Medulla oblongata (tissue), 1 donor: ENCODE data around the gene BIN2.
"Not testable (repeated sequence)": the region's sequence is repeated elsewhere in the genome, so short reads cannot be mapped to it uniquely, and the experiment has no call there.

Experiments
- DNase-seq: peaks from one replicate; pipeline ENCODE4 v3.0.0-alpha.2; 2015; ENCODE audit errors: extremely low spot score

BIN2 gene

DNA sequence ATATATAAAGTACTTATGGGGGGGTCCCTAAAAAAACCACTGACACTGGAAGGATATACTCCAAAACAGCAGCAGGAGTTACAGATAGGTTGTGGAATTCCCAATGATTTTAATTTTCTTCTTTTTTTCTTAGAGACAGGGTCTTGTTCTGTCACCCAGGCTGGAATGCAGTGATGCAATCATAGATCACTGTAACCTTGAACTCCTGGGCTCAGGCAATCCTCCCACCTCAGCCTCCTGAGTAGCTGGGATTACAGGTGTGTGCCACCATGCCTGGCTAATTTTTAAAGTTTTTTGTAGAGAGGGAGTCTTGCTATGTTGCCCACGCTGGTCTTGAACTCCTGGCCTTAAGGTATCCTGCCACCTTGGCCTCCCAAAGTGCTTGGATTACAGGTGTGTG lies 64.4 kb downstream of the BIN2 start:
- not testable (repeated sequence) for DNase-seq

DNA sequence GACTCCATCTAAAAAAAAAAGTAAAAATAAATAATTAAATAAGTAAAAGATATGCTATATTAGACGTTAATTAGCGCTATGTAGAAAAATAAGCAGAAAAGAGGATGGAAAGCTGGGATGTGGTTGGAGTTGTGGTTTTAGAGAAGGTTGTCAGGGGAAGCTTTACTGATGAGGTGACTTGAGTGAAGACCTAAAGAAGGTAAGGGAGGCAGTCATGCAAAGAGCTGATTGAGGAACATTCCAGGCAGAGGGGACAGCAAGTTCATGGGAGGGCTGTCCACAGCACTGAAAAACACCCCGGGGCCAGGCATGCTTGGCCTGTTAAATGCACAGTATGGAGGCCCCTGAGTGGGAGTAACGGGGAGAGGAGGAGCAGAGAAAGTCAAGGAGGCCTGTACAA lies 69.4 kb downstream of the BIN2 start:
- DNase-seq = no peak

DNA sequence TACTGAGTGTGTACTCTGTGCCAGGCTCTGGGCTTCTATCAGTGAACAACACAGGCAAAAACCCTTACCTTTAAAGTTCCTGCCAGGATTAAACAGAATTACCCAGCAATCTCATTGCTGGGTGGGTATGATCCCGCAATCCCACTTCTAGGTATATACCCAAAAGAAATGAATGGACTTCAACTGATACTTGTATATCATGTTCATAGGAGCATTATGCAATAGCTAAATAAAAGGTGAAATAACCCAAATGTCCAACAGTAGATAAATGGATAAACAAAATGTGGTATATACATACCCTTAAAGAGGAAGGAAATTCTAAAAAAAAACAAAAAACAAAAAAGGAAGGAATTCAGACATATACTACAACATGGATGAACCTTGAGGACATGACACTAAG lies 70.7 kb downstream of the BIN2 start:
- DNase-seq = no peak

DNA sequence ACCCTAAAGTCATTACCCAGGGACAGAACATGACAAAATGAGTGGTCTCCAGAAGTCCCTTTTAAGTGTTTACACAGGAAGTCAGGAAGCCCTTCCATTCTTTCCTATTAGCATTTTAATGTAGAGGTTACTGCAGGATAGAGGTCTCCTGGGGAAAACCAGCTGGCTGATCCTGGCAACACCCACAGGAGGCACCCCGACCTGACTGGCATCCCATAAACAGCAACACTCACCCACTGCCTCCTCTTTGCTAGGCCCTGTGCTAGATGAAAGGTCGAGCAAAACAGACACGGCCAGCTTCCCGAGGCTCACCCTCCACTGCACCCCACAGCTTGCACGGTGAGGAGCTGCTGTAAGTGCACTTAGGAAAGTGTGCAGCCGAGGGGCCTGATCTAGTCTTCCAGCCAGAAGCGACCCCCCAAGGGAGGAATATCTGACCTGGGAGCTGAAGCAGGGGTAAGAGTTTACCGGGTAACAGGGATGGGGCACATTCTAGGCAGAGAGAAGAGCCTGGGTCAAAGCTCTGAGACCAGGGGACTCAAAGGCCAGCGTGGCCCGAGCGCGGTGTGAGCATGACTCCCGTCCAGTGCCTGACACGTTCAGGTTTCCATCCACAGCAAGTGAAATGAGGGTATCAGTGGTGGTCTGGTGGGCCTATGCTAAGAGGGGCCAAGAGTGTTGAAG lies 76.3 kb downstream of the BIN2 start:
- DNase-seq = no peak

DNA sequence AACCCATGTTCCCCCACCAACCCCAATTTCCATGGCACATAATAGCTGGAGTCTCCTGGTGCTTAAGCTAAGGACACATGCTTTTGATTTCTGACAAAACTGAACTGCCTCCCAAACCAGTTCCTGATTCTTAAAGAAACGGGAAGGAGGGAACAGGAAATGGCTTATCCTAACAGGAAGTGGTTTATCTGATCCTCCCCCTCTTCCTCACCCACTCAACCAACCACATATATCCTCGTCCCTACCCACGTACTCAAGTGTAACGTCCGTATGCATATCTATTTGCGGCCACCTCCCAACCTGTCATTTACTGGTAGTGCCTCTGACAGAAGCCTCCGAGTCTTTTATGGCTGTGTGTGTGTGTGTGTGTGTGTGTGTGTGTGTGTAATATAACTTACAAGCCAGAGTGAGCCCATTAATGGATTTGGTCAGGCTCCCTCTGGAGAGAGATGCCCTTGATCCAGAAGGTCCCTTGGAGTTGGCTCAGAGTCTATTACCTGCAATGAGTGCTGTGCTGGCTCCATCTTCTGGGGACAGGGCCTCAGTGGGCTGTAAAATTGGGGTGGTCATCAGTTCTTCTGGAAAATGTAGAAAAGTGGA lies 77.6 kb downstream of the BIN2 start:
- DNase-seq = peak; percentile 45

DNA sequence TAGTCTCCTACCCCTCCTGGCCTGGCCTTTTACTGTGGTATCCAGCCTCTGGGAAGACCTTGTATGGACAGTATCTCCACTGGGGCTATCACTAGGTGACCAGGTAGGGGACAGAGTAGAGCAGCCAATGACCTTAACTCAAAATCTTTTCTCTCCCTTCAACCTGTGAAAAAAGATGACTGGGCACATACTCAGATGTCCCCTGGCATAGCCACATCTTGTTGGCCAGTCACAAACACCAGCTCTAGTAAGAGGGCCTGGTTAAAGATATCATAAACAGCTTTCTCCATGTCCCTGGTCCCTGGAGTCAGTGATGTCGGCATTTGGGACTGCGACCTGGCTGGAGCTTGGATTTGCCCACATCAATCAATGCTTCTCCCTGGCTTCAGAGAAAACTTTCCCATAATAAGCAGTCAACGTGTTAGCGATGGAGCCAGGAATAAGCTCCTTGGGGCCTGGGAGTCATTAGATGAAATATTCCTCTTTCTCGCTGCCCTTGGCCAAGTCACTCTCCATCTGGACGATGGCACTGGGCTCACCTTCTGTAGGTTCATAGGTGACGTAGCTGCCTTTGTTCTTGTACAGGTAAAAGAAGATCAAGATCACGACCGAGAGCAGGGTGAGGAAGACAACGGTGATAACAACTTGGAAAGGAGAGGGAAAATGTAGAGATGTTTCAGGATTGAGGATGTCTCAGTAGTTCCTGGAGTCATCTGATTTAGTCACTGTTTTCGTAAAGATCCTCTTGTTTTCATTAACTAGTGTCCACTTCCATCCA lies 78.3 kb downstream of the BIN2 start:
- no peak for DNase-seq

DNA sequence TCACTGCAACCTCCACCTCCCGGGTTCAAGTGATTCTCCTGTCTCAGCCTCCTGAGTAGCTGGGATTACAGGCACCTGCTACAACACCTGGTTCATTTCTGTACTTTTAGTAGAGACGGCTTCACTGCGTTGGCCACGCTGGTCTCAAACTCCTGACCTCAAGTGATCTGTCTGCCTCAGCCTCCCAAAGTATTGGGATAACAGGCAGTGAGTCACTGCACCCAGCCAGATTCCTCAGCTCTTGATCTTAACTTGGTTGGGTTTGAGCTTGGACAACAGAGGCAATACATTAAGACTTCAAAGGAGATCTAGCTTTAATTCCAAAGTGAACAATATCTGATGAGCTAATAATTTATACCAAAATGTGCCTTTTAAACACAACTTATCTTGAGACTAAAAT lies 79.7 kb downstream of the BIN2 start:
- DNase-seq = no peak

DNA sequence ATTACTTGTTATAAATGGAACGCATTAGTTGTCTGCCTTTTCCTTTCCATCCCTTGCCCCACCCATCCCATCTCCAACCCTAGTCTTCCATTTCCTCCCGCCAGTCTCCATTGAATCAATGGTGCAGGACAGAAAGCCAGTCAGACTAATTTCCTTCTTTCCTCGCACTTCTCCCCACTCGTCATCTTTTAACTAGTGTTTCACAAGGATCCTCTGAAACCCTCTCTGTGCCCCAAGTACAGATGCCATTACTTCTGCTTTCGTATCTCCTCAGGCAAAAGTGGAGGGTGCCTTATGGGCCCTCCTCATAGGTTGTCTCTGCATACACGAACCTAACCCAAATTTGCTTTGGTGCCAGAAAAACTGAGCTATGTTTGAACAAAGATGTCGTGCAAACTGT lies 81.1 kb downstream of the BIN2 start:
- peak; percentile 34 for DNase-seq

DNA sequence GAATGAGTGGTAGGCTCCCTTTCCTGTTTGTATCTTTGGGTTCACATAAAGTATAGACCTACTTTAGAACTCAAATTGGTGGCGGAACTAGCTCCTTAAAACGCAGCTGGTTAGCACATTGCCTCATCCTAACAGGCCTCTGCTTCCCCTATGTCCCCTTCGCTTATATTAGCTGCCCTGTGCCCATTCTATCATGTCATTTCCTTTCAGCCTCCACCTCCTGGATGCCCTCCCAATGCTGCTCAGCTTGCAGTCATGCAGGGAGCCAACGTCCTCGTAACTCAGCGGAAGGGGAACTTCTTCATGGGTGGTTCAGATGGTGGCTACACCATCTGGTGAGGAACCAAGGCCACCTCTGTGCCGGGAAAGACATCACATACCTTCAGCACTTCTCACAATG lies 81.9 kb downstream of the BIN2 start:
- no peak for DNase-seq

DNA sequence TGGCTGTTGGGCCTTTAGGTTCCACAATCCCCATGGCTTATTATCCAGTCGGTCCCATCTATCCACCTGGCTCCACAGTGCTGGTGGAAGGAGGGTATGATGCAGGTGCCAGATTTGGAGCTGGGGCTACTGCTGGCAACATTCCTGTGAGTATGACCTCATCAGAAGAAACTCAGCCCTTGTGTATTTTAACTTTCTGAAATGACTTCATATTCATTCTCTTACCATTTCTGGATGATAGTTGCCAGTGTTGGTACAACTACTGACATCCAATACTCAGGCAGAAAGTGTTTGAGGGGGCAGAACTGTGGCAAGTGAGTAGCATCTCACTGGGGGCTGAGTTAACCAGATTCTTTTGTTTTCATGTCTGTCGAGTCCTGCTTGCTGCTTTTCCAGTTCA lies 83.0 kb downstream of the BIN2 start:
- no peak for DNase-seq

DNA sequence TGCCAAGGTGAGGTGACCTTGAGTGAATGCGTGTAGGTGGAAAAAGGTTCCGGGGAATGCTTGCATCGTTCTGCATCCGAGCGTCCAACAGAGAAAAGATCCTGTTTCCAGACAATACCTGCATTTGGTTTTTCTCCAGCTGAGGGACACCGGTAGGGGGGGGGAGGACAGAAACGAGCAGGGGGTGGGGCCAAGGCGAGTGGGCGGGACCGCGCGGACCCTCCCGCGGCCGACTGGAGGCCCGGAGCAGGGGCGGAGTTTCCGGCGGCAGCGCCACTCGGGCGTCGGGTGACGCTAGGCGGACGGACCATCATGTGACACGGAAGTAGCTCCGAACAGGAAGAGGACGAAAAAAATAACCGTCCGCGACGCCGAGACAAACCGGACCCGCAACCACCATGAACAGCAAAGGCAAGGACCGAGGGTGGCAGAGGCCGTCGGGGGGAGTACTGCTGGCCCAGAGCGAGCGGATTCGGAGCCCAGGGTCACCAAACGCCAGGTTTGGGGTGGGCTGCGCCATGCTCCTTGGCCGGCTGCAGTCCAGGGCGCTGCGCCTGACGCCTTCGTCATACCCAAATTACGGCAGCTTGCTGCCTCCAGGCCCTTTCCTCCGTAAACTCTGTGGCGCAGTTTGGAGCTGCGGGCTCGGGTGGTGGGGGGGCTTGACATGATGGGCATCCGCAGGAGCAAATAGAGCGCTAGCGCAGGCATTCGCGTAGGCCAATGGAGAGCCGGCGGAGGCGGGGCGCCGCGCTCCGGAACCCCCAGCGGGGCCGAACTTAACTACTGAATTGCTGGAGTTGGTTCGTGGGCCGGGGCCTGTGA lies 85.3 kb downstream of the BIN2 start, which contains the start of gene DAZAP2:
Gene DAZAP2, plus strand, starts transcription at position 317 of the 825 bp plus-strand sequence. Its CDS starts 82 bp downstream, at position 399.
- peak; percentile 97 for DNase-seq

DNA sequence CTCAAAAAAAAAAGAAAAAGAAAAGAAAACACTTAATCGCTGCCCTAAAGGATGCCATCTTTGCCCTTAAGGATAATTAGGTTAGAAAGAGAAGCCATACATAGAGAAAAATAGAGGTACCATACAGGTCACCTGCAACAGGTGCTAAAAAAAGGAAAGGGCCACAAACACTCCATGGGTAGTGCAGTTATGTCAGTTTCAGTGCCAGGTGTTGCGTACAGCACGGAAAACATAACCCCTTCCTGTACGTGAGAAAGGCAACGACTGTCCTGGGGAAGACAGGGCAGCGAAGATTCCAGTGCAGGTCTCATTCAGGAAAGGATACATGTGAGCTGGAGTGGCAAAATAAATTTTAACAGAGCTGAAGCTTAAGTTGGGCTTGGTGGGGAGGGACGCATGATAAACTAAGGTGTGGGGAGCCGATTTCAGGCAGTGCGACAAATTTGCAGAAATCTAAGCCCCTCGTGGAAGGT lies 85.9 kb downstream of the BIN2 start:
- no peak for DNase-seq

DNA sequence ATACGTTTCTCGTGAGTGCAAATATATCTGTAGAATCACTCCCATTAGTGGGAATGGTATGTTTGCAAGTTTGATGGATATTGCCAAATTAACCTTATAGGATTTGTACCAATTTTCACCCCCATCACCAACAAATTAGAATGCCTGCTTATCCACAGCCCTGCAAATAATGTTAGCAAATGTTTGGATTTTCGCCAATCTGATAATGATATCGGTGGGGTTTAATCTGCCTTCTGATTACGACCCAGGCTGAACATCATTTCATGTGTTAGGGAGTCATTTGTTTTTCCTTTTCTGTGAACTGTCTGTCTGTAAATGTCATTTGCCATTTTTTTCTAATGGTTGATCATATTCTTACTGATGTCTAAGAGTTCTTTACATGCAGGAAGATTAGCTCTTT lies 89.4 kb downstream of the BIN2 start:
- no peak for DNase-seq

DNA sequence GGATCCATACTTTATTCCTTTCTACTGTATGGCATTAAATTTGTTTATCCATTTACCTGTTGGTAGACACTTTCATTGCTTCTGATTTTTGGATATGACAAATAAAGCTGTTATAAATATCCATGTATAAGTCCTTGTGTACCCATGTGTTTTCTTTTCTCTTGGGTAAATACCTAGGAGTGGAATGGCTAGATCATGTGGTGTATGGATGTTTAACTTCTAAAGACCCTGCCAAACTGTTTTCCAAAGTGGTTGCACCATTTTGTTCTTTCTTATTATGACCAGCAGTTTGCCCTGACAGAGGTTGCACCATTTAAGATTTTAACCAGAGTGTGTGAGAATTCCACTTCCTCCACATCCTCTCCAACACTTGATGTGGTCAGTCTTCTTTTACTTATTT lies 91.3 kb downstream of the BIN2 start:
- no peak for DNase-seq
